Thyroid gland (tissue), 4 donors: Measurements from ENCODE around the gene TMCC3. TPM values are rescaled to one million over a fixed set of nuclear protein-coding genes. Genes with fewer than 3 reads are reported as not detected.

Source experiments
- DNase-seq, 2 donors: peaks; one replicate each; pipeline ENCODE4 v3.0.0-alpha.2; 2019
- H3K27ac ChIP-seq, 3 donors: fragments of 200-600 bp; sonication (generic); 1 replicate in 2 of 3; 2 replicates in 1 of 3; pipeline ENCODE4 v1.5.1; 2016 to 2019; ENCODE audit warnings: mild to moderate bottlenecking in 1 of 3, moderate library complexity in 1 of 3
- H3K27me3 ChIP-seq: fragments of 200-600 bp; sonication (generic); one replicate; pipeline ENCODE4 v1.5.1; 2019
- H3K36me3 ChIP-seq, 2 donors: fragments of 200-600 bp; sonication (generic); one replicate each; pipeline ENCODE4 v1.5.1; 2016 to 2019
- H3K4me1 ChIP-seq, 2 donors: fragments of 200-600 bp; sonication (generic); one replicate each; pipeline ENCODE4 v1.5.1; 2017 to 2019
- H3K4me3 ChIP-seq, 3 donors: fragments of 200-600 bp; sonication (generic); replicated peaks in 1 of 3; 1 replicate in 2 of 3; 2 replicates in 1 of 3; pipeline ENCODE4 v1.5.1; 2016; ENCODE audit warnings: mild to moderate bottlenecking in 1 of 3
- H3K9me3 ChIP-seq: fragments of 200-600 bp; sonication (generic); one replicate; pipeline ENCODE4 v1.5.1; 2017
- CTCF ChIP-seq, 6 experiments: fragments of 200-600 bp in 3 of 6; fragments of 450-650 bp in 3 of 6; sonication (generic) in 3 of 6; IDR thresholded peaks; one replicate each; pipeline ENCODE4 v1.5.1; 2016 to 2019; ENCODE audit warnings: antibody characterized with exemption in 6 of 6, mild to moderate bottlenecking in 2 of 6, inconsistent platforms in 1 of 6, moderate library complexity in 1 of 6
- POLR2A ChIP-seq, 2 donors: fragments of 450-650 bp; IDR thresholded peaks; one replicate each; pipeline ENCODE4 v1.6.1; 2017; ENCODE audit warnings: antibody characterized with exemption in 2 of 2, mild to moderate bottlenecking in 2 of 2, moderate library complexity in 1 of 2
- WGBS, 2 donors: methylation state at CpG; one replicate each; pipeline ENCODE4 v1.1.5; 2017; 5-methylcytosine and 5-hydroxymethylcytosine counted together
- intact Hi-C: fragments of 100-400 bp; cut with DNase I; formaldehyde crosslinking; loops from one replicate; pipeline ENCODE4 v1.15.1; 2023
- total RNA-seq, 4 donors: library from RNA; depleted of rRNA; stranded (reverse); fragments of >200 nt; gene quantifications; one replicate each; pipeline ENCODE4 v1.2.3, GENCODE V29; 2016

Gene TMCC3
- total RNA-seq, 4 donors from 2014 or later = 15.0 to 25.6 (median 19.3) TPM

GRCh38 chr12:94649349-94650142 lies 811 bp downstream of the TMCC3 start:
- Histone ChIP-seq H3K36me3 (no peaks in the 10 kb centered on the region), H3K9me3 (no peaks in the 10 kb centered on the region), H3K4me3 (peak overlapping the region; percentile 68 to 93 (median 73)), H3K4me1 (peaks cover 11 to 15% of the 10 kb centered on the region in 2 donors), H3K27me3 (no peaks in the 10 kb centered on the region), H3K27ac (peak overlapping the region; percentile 69 to 81 (median 75))
- intact Hi-C loops = no loop called here
- peak; percentile 55 to 56 for DNase-seq
- TF ChIP-seq POLR2A (IDR thresholded peaks at IDR 0.05) (peak in 1 of 2 donors; percentile 8), CTCF (IDR thresholded peaks at IDR 0.05) (peak in 3 of 6 experiments; percentile 20 to 48 (median 30))
- WGBS, 2 donors = 8 to 13% methylated on average over 21 to 26 of the region's 72 CpGs

GRCh38 chr12:94648578-94648977 lies 1.8 kb downstream of the TMCC3 start:
- H3K4me1 ChIP-seq = peaks cover 10 to 22% of the 10 kb centered on the region in 2 donors
- H3K27ac ChIP-seq = peak overlapping the region in 1 of 3 donors; percentile 69

GRCh38 chr12:94644141-94644979 lies 6.0 kb downstream of the TMCC3 start:
- no peaks in the 10 kb centered on the region for H3K36me3 ChIP-seq
- no peak overlapping the region for H3K4me3 ChIP-seq
- TF ChIP-seq POLR2A (IDR thresholded peaks at IDR 0.05) = no peak
- no peak for TF ChIP-seq CTCF (IDR thresholded peaks at IDR 0.05)

More at GRCh38 chr12:94648578-94648977, 1.8 kb downstream of the TMCC3 start:
- DNase-seq = no peak
- TF ChIP-seq CTCF (IDR thresholded peaks at IDR 0.05) (no peak), POLR2A (IDR thresholded peaks at IDR 0.05) (no peak)
- 80 to 83% methylated on average over 4 of the region's 4 CpGs for WGBS, 2 donors
- no peaks in the 10 kb centered on the region for H3K27me3 ChIP-seq
- peak overlapping the region in 1 of 3 donors; percentile 68 for H3K4me3 ChIP-seq
- no peaks in the 10 kb centered on the region for H3K9me3 ChIP-seq
- intact Hi-C loops = no loop called here
- no peaks in the 10 kb centered on the region for H3K36me3 ChIP-seq

GRCh38 chr12:94643606-94644005 lies 6.8 kb downstream of the TMCC3 start:
- TF ChIP-seq POLR2A (IDR thresholded peaks at IDR 0.05) (no peak), CTCF (IDR thresholded peaks at IDR 0.05) (no peak)
- peak overlapping the region in 1 of 3 donors; percentile 55 for H3K27ac ChIP-seq
- peaks cover 8 to 18% of the 10 kb centered on the region in 2 donors for H3K4me1 ChIP-seq
- H3K9me3 ChIP-seq = no peaks in the 10 kb centered on the region
- 87 to 92% methylated on average over 3 of the region's 3 CpGs for WGBS, 2 donors
- H3K36me3 ChIP-seq = no peaks in the 10 kb centered on the region
- intact Hi-C loops = no loop called here
- no peak overlapping the region for H3K4me3 ChIP-seq
- H3K27me3 ChIP-seq = no peaks in the 10 kb centered on the region
- DNase-seq = no peak

More at GRCh38 chr12:94644141-94644979, 6.0 kb downstream of the TMCC3 start:
- peak overlapping the region in 2 of 3 donors; percentile 20 to 55 for H3K27ac ChIP-seq
- H3K9me3 ChIP-seq = no peaks in the 10 kb centered on the region
- peaks cover 10 to 25% of the 10 kb centered on the region in 2 donors for H3K4me1 ChIP-seq
- 61 to 71% methylated on average over 14 of the region's 14 CpGs for WGBS, 2 donors
- peak; percentile 25 to 29 for DNase-seq
- H3K27me3 ChIP-seq = no peaks in the 10 kb centered on the region
- intact Hi-C loops = no loop called here
